NCI-H1694 (cell line): ENCODE measurements around the gene MDC1.
"Not testable (repeated sequence)": the region's sequence is repeated elsewhere in the genome, so short reads cannot be mapped to it uniquely, and the experiment has no call there.

Source experiments
- DNase-seq: peaks from one replicate; lab custom pipeline; 2025; lab: John Stamatoyannopoulos, UW

Gene MDC1

DNA sequence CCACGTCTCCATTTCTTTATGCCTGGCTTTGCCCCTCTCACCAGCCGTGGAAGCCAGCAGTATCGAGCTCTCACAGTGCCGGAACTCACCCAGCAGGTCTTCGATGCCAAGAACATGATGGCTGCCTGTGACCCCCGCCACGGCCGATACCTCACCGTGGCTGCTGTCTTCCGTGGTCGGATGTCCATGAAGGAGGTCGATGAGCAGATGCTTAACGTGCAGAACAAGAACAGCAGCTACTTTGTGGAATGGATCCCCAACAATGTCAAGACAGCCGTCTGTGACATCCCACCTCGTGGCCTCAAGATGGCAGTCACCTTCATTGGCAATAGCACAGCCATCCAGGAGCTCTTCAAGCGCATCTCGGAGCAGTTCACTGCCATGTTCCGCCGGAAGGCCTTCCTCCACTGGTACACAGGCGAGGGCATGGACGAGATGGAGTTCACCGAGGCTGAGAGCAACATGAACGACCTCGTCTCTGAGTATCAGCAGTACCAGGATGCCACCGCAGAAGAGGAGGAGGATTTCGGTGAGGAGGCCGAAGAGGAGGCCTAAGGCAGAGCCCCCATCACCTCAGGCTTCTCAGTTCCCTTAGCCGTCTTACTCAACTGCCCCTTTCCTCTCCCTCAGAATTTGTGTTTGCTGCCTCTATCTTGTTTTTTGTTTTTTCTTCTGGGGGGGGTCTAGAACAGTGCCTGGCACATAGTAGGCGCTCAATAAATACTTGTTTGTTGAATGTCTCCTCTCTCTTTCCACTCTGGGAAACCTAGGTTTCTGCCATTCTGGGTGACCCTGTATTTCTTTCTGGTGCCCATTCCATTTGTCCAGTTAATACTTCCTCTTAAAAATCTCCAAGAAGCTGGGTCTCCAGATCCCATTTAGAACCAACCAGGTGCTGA is 7.0 kb upstream of the MDC1 start:
- DNase-seq, result not testable (repeated sequence)

DNA sequence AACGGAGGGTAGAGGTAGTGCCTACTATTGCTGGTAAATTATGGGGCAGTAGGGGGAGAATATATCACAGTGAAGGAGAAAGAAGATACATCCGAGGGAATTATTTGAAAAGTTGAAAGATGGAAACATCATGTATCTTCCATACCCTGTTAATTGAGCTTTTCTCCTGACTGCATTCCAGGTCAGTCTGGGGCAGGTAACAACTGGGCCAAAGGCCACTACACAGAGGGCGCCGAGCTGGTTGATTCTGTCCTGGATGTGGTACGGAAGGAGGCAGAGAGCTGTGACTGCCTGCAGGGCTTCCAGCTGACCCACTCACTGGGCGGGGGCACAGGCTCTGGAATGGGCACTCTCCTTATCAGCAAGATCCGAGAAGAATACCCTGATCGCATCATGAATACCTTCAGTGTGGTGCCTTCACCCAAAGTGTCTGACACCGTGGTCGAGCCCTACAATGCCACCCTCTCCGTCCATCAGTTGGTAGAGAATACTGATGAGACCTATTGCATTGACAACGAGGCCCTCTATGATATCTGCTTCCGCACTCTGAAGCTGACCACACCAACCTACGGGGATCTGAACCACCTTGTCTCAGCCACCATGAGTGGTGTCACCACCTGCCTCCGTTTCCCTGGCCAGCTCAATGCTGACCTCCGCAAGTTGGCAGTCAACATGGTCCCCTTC is 6.2 kb upstream of the MDC1 start:
- not testable (repeated sequence) for DNase-seq

DNA sequence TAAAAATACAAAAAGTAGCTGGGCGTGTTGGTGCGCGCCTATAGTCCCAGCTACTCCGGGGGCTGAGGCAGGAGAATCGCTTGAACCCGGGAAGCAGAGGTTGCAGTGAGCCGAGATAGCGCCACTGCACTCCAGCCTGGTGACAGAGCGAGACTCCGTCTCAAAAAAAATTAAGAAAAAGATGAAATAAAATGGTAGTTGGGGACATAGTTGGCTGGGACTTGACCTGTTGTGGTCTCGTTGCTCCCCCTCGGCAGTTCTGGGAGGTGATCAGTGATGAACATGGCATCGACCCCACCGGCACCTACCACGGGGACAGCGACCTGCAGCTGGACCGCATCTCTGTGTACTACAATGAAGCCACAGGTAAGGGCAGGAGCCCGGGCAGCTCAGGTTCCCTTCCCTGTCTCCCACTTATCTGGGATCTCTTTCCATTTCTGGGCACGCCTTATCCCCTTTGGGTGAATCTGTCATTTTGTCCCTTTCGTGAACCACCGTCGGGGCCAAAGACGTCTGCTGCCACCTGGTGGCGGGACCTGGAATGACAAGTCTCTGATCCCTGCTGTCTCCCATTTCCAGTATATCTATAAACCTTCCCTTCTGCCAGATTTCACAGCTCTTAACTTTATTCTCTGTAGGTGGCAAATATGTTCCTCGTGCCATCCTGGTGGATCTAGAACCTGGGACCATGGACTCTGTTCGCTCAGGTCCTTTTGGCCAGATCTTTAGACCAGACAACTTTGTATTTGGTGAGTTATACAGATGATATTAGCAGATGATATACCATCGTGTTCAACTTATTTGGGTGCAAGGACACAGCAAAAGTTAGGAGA is 5.4 kb upstream of the MDC1 start:
- DNase-seq, result peak; percentile 68

DNA sequence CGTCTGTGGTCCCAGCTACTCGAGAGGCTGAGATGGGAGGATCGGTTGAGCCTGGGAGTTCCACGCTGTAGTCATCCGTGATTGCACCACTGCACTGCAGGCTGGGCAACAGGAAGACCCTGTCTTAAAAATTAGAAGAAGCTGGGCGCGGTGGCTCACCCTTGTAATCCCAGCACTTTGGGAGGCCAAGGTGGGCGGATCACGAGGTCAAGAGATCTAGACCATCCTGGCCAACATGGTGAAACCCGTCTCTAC is 4.9 kb upstream of the MDC1 start:
- DNase-seq, result not testable (repeated sequence)

DNA sequence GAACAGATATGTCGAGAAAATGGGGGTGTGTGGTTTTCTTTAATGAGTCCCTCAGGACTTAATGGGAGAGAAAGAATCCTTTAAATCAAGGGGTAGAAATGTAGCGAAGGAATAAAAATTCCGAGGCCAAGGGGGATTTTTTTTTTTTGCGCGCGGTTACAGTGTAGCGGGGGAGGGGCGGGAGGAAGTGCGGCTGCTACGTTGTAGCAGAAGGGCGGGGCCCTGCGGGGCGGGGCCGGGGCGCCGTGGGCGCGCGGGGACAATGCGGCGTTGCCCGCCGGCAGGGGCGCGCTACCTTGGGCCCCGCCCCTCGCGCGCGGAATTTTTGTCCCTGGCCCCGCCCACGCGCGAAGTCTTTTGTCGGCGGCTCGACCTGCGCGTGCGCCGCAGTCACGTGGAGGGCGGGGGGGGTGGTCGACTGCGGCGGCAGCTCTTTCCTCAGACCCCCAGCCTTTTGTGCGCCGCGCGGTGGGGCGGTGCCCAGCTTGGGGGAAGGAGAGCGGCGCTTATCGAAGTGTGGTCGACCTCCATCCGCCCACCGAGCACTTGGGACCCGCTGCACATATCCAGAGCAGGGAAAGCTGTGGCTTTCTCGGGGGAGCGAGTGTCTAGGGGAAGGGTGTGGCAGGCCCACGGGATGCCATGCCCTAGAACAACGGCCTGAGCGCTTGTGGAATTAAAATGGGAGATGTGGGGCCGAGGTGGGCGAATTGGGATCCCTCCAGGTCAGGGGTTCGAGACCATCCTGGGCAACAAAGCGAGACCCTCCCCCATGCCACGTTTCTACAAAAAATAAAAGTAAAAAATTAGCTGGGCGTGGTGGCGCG is 4.3 kb upstream of the MDC1 start:
- peak; percentile 72 for DNase-seq

DNA sequence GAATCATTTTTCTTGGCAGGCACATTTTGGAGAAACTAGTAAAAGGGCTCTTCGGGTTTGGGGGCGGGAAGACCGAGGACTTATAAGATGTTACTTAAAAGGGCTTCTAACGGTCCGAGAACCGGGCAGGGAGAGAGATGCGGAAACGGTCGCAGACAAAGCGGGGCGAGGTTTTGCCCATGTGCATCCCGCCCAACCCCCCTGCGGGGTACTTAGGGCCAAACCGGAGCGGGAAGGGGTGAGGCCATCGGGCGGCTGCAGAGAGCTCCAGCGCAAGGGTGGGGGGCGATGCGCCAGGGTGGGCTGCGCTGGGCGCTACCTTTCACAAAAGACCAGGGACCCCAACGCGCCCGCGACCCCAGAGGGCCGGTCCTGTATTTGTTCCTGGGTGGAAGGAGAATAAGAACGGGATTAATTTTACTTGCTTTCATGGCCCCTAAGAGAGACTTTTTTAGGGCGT is 3.7 kb upstream of the MDC1 start:
- no peak for DNase-seq

- peak; percentile 95 for DNase-seq
Observed at GRCh38 chr6:30719791-30720737, 3.0 kb upstream of the MDC1 start, which contains the start of gene TUBB. Gene TUBB, plus strand, starts transcription at chr6:30720352. Its CDS starts 155 bp downstream, at chr6:30720507.

GRCh38 chr6:30719356-30719755 is 2.3 kb upstream of the MDC1 start:
- no peak for DNase-seq

DNA sequence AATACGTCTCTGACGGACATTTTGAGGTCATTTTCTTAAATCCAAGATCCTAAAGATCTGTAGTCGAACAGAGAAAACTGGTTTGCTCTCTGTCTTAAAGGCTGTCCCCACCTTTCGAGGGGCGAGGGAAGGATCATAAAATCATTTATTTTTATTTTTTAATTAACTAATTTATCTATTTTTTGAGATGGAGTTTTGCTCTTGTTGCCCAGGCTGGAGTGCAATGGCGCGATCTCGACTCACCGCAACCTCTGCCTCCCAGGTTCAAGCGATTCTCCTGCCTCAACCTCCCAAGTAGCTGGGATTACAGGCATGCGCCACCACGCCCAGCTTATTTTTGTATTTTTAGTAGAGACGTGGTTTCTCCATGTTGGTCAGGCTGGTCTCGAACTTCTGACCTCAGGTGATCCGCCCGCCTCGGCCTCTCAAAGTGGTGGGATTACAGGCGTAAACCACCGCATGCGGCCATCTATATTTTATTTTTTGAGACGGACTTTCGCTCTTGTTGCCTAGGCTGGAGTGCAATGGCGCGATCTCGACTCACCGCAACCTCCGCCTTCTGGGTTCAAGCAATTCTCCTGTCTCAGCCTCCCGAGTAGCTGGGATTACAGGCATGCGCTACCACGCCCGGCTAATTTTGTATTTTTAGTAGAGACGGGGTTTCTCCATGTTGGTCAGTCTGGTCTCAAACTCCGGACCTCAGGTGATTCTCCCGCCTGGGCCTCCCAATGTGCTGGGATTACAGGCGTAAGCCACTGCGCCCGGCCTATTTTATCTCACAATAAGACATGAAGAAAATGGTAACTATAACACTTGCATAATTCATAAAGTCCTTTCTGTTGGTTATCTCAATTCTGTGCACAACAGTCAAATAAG is 1.0 kb upstream of the MDC1 start:
- not testable (repeated sequence) for DNase-seq

- DNase-seq, result no peak
Observed at GRCh38 chr6:30716879-30717128, 277 bp downstream of the MDC1 start.

DNA sequence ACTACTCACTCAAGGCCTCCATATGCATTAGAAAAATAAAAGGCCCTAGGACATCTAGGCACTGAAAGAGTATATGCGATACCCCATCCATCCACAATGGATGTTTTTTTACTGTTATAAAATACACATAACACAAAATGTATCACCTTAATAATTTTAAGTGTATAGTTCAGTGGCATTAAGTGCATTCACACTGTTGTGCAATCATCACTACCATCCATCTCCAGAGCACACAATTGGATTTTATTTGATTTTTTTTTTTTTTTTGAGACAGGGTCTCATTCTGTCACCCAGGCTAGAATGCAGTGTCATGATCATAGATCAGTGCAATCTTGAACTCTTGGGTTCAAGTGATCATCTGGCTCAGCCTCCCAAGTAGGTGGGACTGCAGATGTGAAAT is 2.8 kb downstream of the MDC1 start:
- DNase-seq, result no peak

DNA sequence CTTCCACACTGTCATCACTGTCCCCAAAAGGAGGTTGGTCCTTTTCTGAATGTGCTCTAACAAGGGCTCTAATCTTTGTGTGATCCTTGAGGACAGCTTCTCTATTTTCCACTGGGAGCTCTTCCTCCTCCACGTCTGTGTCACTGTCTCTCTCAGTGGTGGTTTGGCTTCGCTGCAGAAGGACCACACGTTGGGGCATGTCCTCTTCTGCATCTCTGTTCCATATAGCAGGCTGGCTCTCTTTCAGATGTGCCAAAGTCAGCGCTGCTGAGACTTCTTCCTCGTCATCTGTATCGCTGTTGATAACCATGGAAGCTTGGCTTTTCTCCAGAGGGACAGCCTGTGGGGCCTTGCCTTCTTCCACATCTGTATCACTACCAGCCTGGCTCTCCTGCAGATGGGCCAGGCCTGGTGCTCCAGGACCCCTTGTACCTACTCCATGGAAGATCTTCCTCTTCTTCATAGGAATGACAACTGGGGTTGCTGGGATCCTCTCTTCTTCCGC is 4.6 kb downstream of the MDC1 start:
- no peak for DNase-seq

DNA sequence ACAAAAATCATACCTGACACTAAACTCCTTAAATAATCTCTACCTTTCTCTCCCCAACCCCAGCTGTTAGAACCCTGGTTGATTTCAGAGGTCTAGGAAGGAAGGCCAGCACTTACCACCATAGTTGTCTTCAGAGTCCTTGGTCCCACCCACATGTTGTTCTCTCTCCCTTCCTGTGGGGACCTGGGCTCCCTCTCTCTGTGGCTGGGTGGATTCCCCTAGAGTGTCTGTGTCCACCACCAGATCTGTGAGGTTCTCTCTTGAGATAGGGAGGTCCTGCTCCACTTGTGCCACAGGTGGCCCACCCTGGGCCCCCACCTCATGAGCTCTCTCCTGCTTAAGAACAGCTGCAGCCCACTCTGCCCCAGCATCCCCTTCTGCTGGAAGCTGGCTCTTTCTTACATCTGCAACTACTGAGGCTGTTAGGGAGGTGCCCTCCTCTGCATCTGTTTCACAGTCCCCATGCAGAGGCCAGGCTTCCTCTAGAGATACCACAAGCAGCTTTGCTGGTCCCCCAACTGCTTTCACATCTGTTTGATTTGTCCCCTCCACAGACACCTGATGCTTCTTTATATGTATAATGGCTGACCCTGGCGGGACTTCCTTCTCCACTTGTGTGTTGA is 5.2 kb downstream of the MDC1 start:
- DNase-seq, result no peak

DNA sequence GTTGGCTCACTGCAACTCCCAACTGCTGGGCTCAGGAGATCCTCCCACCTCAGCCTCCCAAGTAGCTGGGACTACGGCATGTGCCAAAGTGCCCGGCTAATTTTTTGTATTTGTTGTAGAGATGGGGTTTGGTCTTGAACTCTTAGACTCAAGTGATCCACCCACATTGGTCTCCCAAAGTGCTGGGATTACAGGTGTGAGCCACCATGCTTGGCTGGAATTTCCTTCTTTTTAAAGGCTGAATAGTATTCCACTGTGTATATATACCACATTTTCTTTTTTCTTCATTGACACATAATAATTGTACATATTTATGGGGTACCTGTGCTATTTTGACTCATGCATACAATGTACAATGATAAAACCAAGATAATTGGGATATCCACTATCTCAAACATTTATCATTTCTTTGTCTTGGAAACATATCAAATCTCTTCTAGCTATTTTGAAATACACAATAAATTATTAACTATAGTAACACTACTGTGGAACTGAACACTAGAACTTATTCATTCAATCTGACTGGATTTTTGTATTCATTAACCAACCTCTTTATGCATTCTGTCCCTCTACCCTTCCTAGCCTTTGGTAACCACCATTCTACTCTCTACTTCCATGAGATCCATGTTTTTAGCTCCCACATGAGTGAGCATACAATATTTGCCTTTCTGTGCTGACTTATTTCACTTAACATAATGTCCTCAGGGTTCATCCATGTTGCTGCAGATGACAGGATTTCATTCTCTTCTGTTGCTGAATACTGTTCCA is 7.8 kb downstream of the MDC1 start:
- DNase-seq, result no peak

- DNase-seq, result no peak
Observed at GRCh38 chr6:30707281-30707850, 9.7 kb downstream of the MDC1 start.

DNA sequence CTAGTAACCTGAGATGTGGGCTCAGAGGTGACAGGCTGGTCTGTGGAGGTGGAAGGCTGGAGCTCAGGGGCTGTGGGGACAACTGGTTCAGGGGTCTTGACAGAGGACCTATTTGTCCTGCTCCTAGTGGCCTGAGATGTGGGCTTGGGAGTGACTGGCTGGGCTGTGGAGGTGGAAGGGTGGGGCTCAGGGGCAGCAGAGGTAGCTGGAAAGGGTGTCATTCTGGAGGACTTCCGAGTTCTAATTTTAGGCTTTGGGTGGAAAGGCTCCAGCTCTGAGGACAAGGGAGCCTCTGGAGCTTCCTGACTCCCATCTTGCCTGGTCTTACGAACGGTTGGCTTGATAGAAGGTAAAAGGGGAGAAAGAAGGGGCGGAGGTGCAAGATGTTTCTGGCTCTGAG is 11.5 kb downstream of the MDC1 start:
- no peak for DNase-seq

GRCh38 chr6:30703821-30704220 is 13.3 kb downstream of the MDC1 start:
- no peak for DNase-seq

DNA sequence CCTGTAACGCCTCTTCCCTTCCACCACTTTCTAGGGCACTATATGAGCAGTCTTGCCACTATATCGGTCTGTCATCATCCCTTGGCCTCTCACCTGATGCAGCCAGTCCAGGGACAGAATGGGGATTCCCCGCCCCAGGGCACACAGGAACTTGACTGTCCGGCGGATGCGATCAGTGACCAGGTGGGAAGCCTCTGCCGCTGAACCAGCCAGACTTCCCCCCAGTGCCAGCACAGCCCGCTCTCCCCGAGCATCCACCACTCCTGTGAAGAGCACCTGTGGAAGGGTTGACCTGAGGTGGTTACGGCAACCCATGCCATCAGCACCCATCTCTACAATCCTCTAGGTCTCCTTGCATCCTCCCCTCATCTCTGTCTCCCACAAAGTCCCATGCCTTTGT is 14.1 kb downstream of the MDC1 start:
- no peak for DNase-seq
